GM12864 (cell line): Measurements from ENCODE around the gene GPATCH8.
"Not testable (repeated sequence)": the region's sequence is repeated elsewhere in the genome, so short reads cannot be mapped to it uniquely, and the experiment has no call there.

Experiments
- DNase-seq: peaks from one replicate; pipeline ENCODE4 v3.0.0-alpha.2; 2011; ENCODE audit warnings: low read depth
- H3K4me3 ChIP-seq: 2 replicates; pipeline ENCODE4 v1.5.1; 2011; ENCODE audit warnings: mild to moderate bottlenecking, low read depth, low read length, control low read depth
- CTCF ChIP-seq: IDR thresholded peaks from 2 replicates; pipeline ENCODE4 v1.5.1; 2011; ENCODE audit warnings: low read depth, mild to moderate bottlenecking, moderate library complexity, low read length, control low read depth, inconsistent platforms; ENCODE audit errors: missing control alignments

Gene GPATCH8

GRCh38 chr17:44375196-44376017 lies 127.8 kb downstream of the GPATCH8 start:
- no peak overlapping the region for H3K4me3 ChIP-seq
- DNase-seq: no peak
- TF ChIP-seq CTCF: no peak

GRCh38 chr17:44374306-44375195 lies 128.7 kb downstream of the GPATCH8 start:
- DNase-seq: no peak
- no peak overlapping the region; the same call in 1 of the 2 replicates for H3K4me3 ChIP-seq

GRCh38 chr17:44372036-44372435 lies 131.2 kb downstream of the GPATCH8 start:
- H3K4me3 ChIP-seq: no peak overlapping the region
- no peak for DNase-seq
- no peak for TF ChIP-seq CTCF

More at GRCh38 chr17:44374306-44375195, 128.7 kb downstream of the GPATCH8 start:
- no peak for TF ChIP-seq CTCF

GRCh38 chr17:44369414-44370023 lies 133.7 kb downstream of the GPATCH8 start:
- not testable (repeated sequence) for DNase-seq, H3K4me3 ChIP-seq

GRCh38 chr17:44368391-44369243 lies 134.6 kb downstream of the GPATCH8 start:
- not testable (repeated sequence) for H3K4me3 ChIP-seq, DNase-seq

GRCh38 chr17:44367231-44367979 lies 135.8 kb downstream of the GPATCH8 start:
- DNase-seq: no peak
- TF ChIP-seq CTCF: no peak
- no peak overlapping the region for H3K4me3 ChIP-seq

GRCh38 chr17:44365051-44365450 lies 138.2 kb downstream of the GPATCH8 start:
- DNase-seq, H3K4me3 ChIP-seq: not testable (repeated sequence)
